Measurements from ENCODE around the gene SPANXN3.
"Not testable (repeated sequence)": the region's sequence is repeated elsewhere in the genome, so short reads cannot be mapped to it uniquely, and the experiment has no call there.

The SPANXN3 gene, protein sequence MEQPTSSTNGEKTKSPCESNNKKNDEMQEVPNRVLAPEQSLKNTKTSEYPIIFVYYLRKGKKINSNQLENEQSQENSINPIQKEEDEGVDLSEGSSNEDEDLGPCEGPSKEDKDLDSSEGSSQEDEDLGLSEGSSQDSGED

DNA sequence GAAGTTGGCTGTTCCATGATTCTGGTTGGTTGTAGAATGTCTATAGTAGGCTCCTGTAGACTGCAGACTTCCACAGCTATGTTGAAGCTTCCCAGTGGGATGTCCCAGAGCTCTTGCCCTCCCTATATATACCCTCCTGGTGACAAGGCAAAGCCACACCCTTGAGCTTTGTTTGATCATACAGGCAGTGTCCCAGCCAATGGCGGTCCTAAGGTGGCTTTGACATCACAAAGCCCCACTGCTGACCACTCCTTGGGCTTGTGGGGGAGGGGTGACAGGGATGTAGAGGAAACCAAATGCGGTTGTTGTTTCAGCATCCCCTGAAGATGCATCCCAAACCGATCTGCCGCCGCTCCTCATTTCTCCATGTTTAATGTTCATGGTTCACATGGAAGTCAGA, at the start of gene SPANXN3:
SPANXN3 (minus strand) TSS at position 101 of the 400 bp plus-strand sequence; CDS start at position 17, 84 bp downstream.
- not testable (repeated sequence) for DNase-seq

DNA sequence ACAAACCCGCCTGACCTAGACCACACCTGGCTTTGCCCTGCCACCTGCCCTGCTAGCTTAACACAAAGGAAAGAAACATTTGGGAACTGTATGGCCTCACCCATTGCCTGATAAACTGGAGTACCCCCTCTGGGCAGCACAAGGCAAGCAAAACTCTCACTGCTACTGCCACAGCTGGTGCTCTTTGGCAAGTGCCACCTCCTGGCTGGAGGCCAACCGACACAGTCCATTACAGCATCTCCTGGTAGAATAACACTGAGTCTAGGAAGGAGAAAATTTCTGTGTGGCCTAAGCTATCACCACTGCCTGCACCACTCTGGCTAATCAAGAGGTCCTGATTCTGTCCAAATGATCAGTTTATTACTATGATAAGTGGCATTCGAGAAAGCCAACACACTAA, 18.9 kb upstream of the SPANXN3 start:
- DNase-seq: no peak

DNA sequence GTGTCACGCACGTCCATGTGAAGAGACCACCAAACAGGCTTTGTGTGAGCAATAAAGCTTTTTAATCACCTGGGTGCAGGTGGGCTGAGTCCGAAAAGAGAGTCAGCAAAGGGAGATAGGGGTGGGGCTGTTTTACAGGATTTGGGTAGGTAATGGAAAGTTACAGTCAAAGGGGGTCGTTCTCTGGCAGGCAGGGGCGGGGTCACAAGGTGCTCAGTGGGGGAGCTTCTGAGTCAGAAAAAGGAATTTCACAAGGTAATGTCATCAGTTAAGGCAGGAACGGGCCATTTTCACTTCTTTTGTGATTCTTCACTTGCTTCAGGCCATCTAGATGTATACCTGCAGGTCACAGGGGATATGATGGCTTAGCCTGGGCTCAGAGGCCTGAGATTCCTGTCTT, 15.1 kb downstream of the SPANXN3 start:
- DNase-seq: not testable (repeated sequence)

DNA sequence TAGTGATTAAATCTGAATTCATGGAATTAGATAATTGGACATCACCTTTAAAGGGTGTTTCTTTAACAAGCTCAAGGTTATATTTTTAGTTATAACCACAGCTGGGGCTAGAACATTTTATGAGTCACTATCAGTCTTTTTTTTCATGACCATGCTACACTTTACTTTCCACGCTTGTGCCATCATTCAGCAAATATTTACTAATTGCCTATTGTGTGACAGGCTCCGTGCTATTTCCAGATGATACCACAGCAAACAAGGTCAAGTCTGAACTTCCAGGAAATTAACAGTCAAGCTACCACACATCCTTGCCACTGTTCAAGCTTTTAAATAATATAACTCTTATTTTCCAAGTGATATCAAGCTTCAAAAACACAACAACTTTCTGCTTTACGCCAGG, 16.5 kb downstream of the SPANXN3 start:
- no peak for DNase-seq

DNA sequence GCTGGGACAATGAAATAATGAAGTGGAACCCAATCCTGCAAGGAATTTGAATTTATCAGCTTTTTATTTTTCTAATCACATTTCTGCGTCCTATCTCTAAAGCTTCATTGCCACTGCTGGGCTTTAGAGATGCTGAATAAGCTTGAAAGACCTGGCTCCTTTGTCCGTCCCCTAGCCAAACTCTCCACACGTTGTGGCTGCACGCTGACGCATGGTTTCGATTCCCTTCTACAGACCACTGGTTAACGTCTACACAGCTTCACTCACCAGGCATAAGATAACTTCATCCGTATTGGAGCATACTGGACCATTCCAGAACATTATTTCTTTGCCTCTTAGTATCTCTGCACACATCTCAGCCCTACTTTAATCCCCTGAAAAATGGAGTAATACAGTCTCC, 31.2 kb downstream of the SPANXN3 start:
- no peak for DNase-seq

DNA sequence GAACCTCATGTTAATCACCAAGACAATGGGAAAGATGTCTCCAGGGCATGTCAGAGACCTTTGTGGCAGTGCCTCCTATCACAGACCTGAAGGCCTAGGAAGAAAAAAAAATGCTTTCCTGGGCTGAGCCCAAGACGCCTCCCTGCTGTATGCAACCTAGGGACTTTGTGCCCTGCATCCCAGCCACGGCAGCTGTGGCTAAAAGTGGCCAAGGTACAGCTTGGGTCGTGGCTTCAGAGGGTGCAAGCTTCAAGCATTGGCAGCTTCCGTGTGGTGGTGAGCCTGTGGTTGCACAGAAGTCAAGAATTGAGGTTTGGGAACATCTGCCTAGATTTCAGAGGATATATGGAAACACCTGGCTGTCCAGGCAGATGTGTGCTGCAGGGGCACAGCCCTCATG, 40.5 kb downstream of the SPANXN3 start:
- no peak for DNase-seq

DNA sequence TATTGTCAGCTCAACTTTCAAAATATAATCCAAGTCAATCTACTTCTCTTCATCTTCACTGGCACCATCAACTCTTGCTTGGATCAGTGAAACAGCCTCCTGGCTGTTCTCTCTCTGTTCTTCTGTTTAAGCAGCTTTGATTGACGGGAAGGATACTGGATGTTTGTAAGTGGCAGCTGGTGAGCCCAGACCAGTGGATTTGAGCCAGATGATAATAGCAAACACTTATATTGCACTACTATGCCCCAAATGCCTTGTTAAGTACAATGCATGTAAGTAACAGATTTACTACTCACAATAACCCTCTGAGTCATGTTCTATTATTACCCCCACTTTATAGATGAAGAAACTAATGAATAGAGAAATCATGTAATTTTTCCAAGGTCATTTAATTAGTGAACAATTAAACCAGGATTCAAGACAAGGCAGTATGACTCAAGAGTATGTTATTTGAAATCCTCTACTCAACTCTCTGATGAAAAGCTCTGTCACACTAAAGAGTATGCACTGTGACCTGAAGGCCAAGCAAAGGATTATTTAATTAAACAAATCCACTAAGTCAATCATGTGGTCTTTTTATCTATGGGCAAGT, 44.8 kb downstream of the SPANXN3 start:
- DNase-seq: no peak

DNA sequence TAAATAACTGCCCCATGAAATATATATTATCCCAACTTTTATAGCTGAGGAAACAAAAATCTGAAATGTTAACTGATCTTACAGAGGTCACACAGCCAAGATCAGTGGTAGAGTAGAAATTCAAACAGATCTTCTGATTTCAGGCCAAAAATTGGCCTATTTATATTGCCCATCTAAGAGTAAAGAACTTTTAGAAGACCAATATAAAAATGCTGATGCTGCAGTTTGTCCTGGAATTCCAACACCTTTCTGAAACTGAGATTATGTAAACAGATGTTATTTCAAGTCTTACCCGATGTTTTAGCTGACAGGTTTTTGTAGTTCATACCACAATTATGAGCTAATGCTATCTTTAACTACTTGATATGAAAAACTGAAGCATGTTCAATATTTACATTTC, 51.1 kb downstream of the SPANXN3 start:
- no peak for DNase-seq

DNA sequence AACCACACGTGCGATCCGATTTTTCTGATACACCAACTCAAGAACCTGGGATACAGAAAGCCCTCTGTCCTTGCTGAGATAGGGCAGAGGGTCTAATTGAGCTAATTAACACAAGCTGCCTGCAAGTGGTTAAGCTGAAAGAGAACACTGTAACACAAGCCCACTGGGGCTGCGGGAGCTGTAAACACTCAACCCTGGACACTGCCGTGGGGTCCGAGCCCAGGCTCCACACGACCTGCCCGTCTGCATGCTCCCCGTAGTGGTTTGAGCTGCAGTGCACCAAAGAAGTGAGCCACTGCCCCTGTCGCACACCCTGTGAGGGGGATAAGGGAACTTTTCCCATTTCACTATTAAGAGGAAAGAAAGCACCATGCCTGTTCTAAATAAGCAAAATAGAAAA, 54.6 kb downstream of the SPANXN3 start:
- no peak for DNase-seq

DNA sequence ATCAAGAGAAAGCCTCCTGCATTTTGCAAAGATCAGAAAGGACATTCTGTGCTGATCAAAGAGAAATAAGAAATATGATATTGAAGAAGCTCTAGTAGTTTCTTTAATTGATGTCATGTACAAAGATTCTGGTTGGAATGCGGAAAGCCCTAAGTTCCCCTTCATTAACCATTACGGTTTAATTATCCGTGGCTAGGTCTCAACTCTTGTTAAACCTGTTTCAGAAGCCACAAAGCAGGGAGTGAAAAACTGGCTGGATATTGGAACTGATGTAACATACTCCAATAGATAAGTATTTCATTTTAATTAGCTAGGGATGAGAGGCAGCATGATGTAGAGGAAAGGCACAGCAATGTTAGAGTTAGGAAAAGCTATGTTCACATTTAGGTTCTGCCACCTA, 55.7 kb downstream of the SPANXN3 start:
- no peak for DNase-seq

Data from hematopoietic multipotent progenitor cell treated with erythropoietin and hydrocortisone succinate and interleukin-3 and kit ligand, for 4 days (in vitro differentiated cells).